ENCODE results near the gene APC. TPM values are rescaled to one million over a fixed set of nuclear protein-coding genes. Genes with fewer than 3 reads are reported as not detected.
"Not testable (repeated sequence)": the region's sequence is repeated elsewhere in the genome, so short reads cannot be mapped to it uniquely, and the experiment has no call there.

The APC gene
- total and polyA plus RNA-seq, 2 donors from 2014 or later: 2.7 to 44.9 TPM

DNA sequence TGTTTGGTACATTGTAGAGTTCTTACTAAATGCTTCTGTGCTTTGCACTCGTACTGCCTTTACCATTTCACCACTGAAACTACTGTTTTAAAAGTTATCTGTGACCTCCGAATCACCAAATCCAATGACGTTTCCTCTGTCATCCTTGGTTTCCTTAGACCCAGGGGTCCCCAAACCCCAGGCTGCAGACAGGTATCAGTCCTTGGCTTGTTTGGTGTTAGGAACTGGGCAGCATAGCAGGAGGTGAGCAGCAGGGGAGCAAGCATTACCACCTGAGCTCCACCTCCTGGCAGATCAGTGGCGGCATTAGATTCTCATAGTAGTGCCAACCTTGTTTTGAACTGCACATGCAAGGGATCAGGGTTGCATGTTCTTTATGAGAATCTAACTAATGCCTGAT lies 26.8 kb upstream of the APC start:
- no peaks in the 10 kb centered on the region for H3K36me3 ChIP-seq (ENCODE audit: control insufficient read depth in 2 of 3, insufficient read depth in 3 of 3, low read length in 3 of 3)
- no peak overlapping the region for H3K27ac ChIP-seq (ENCODE audit: low read depth in 2 of 2, low read length in 2 of 2)
- H3K9ac ChIP-seq (ENCODE audit: low read length in 3 of 3): no peak overlapping the region
- TF ChIP-seq, protein P1, sequence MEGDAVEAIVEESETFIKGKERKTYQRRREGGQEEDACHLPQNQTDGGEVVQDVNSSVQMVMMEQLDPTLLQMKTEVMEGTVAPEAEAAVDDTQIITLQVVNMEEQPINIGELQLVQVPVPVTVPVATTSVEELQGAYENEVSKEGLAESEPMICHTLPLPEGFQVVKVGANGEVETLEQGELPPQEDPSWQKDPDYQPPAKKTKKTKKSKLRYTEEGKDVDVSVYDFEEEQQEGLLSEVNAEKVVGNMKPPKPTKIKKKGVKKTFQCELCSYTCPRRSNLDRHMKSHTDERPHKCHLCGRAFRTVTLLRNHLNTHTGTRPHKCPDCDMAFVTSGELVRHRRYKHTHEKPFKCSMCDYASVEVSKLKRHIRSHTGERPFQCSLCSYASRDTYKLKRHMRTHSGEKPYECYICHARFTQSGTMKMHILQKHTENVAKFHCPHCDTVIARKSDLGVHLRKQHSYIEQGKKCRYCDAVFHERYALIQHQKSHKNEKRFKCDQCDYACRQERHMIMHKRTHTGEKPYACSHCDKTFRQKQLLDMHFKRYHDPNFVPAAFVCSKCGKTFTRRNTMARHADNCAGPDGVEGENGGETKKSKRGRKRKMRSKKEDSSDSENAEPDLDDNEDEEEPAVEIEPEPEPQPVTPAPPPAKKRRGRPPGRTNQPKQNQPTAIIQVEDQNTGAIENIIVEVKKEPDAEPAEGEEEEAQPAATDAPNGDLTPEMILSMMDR (IDR thresholded peaks at IDR 0.05; ENCODE audit: borderline replicate concordance, extremely low read depth, insufficient read depth): no peak
- no peaks in the 10 kb centered on the region for H3K27me3 ChIP-seq (ENCODE audit: control insufficient read depth, insufficient read depth, low read length)
- DNase-seq (no peak), FAIRE-seq (no peak)
- no peak overlapping the region for H3K4me3 ChIP-seq (ENCODE audit: low read length in 3 of 3)
- intact Hi-C loops (cut with DNase I): no loop called here
- H3K4me1 ChIP-seq (ENCODE audit: control insufficient read depth in 2 of 3, insufficient read depth in 2 of 3, low read depth in 1 of 3, low read length in 3 of 3): peaks cover 0 to 5% (median 5%) of the 10 kb centered on the region in 3 donors
- H3K9me3 ChIP-seq (ENCODE audit: control insufficient read depth in 2 of 3, insufficient read depth in 1 of 3, low read length in 3 of 3): no peaks in the 10 kb centered on the region

DNA sequence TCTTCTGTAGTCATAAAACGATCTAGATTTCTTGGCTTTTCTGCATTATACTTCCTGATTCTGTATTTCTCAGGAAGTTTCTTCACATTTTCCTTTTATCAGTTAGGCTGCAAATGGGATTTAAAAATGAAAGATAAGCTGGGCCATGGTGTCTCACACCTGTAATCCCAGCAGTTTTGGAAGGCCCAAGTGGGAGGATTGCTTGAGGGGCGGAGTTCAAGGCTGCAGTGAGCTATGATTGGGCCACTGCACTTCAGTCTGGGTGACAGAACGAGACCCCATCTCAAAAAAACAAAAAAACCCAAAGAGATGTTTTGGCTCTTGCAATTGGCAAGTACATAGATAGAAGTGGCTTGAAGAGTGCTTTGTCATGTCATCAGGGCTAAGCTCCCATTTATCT lies 26.2 kb upstream of the APC start:
- TF ChIP-seq, protein P1 (IDR thresholded peaks at IDR 0.05; ENCODE audit: borderline replicate concordance, extremely low read depth, insufficient read depth): no peak
- no peak overlapping the region for H3K9ac ChIP-seq (ENCODE audit: low read length in 3 of 3)
- DNase-seq (no peak), FAIRE-seq (no peak)
- H3K27ac ChIP-seq (ENCODE audit: low read depth in 2 of 2, low read length in 2 of 2): no peak overlapping the region
- H3K27me3 ChIP-seq (ENCODE audit: control insufficient read depth, insufficient read depth, low read length): no peaks in the 10 kb centered on the region
- intact Hi-C loops (cut with DNase I): no loop called here
- no peaks in the 10 kb centered on the region for H3K9me3 ChIP-seq (ENCODE audit: control insufficient read depth in 2 of 3, insufficient read depth in 1 of 3, low read length in 3 of 3)
- H3K4me1 ChIP-seq (ENCODE audit: control insufficient read depth in 2 of 3, insufficient read depth in 2 of 3, low read depth in 1 of 3, low read length in 3 of 3): peaks cover 0 to 5% (median 5%) of the 10 kb centered on the region in 3 donors
- H3K4me3 ChIP-seq (ENCODE audit: low read length in 3 of 3): no peak overlapping the region
- no peaks in the 10 kb centered on the region for H3K36me3 ChIP-seq (ENCODE audit: control insufficient read depth in 2 of 3, insufficient read depth in 3 of 3, low read length in 3 of 3)

DNA sequence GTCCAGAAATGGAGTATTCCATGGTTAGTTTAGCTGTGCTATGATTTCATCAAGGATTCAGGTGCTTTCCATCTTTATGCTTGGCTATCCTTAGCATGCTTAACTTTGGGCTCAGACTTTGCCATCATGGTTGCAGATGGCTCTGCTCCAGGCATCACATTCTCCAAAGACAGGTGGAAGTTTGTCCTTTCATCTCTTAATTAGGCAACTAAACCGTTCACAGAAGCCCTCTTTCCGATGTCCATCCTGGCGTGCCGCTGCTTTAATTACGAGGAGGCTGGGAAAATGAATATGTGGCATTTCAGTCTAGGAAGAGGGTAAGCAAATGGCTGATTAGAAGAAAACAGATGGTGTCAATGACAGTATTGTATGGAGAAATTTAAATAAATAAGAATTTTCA lies 24.5 kb upstream of the APC start:
- H3K9ac ChIP-seq (ENCODE audit: low read length in 3 of 3): no peak overlapping the region
- TF ChIP-seq, protein P1 (IDR thresholded peaks at IDR 0.05; ENCODE audit: borderline replicate concordance, extremely low read depth, insufficient read depth): no peak
- H3K27ac ChIP-seq (ENCODE audit: low read depth in 2 of 2, low read length in 2 of 2): no peak overlapping the region
- no peak overlapping the region for H3K4me3 ChIP-seq (ENCODE audit: low read length in 3 of 3)
- no peaks in the 10 kb centered on the region for H3K36me3 ChIP-seq (ENCODE audit: control insufficient read depth in 2 of 3, insufficient read depth in 3 of 3, low read length in 3 of 3)
- DNase-seq (no peak), FAIRE-seq (no peak)
- H3K9me3 ChIP-seq (ENCODE audit: control insufficient read depth in 2 of 3, insufficient read depth in 1 of 3, low read length in 3 of 3): no peaks in the 10 kb centered on the region
- intact Hi-C loops (cut with DNase I): no loop called here
- peaks cover 0 to 5% (median 5%) of the 10 kb centered on the region in 3 donors for H3K4me1 ChIP-seq (ENCODE audit: control insufficient read depth in 2 of 3, insufficient read depth in 2 of 3, low read depth in 1 of 3, low read length in 3 of 3)
- H3K27me3 ChIP-seq (ENCODE audit: control insufficient read depth, insufficient read depth, low read length): no peaks in the 10 kb centered on the region

DNA sequence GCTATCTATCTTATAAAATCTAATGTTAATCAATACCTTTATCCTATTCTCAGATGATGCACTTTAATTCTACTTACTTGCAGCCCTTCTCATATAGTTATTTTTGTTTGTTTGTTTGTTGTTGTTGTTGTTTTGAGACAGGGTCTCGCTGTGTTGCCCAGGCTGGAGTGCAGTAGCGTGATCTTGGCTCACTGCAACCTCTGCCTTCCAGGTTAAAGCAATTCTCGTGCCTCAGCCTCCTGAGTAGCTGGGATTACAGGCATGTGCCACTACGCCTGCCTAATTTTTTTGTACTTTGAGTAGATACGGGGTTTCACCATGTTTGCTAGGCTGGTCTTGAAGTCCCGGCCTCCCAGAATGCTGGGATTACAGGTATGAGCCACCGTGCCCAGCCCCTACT lies 20.8 kb upstream of the APC start:
- H3K27ac ChIP-seq (ENCODE audit: low read depth in 2 of 2, low read length in 2 of 2); H3K27me3 ChIP-seq (ENCODE audit: control insufficient read depth, insufficient read depth, low read length); H3K4me1 ChIP-seq (ENCODE audit: control insufficient read depth in 2 of 3, insufficient read depth in 2 of 3, low read depth in 1 of 3, low read length in 3 of 3); H3K9me3 ChIP-seq (ENCODE audit: control insufficient read depth in 2 of 3, insufficient read depth in 1 of 3, low read length in 3 of 3); DNase-seq; FAIRE-seq; H3K4me3 ChIP-seq (ENCODE audit: low read length in 3 of 3); H3K36me3 ChIP-seq (ENCODE audit: control insufficient read depth in 2 of 3, insufficient read depth in 3 of 3, low read length in 3 of 3); intact Hi-C loops (cut with DNase I); H3K9ac ChIP-seq (ENCODE audit: low read length in 3 of 3): not testable (repeated sequence)
